HUES64 (cell line): ENCODE results near the gene ZNF556.
"Not testable (repeated sequence)": the region's sequence is repeated elsewhere in the genome, so short reads cannot be mapped to it uniquely, and the experiment has no call there.

ENCODE experiments used
- H3K27ac ChIP-seq: 2 replicates; pipeline ENCODE4 v1.7.0; 2013; ENCODE audit warnings: low read depth, low read length, inconsistent platforms
- H3K27me3 ChIP-seq: 2 replicates; pipeline ENCODE4 v1.6.1; 2013; ENCODE audit warnings: mild to moderate bottlenecking, low read length; ENCODE audit not compliant: insufficient read depth
- H3K36me3 ChIP-seq: 2 replicates; pipeline ENCODE4 v1.6.1; 2013; ENCODE audit warnings: mild to moderate bottlenecking, low read length; ENCODE audit not compliant: insufficient read depth
- H3K4me1 ChIP-seq: 2 replicates; pipeline ENCODE4 v1.6.1; 2013; ENCODE audit warnings: mild to moderate bottlenecking, low read length, moderate library complexity; ENCODE audit not compliant: insufficient read depth
- H3K4me3 ChIP-seq: 2 replicates; pipeline ENCODE4 v1.5.1; 2013; ENCODE audit warnings: mild to moderate bottlenecking, low read length, moderate library complexity
- H3K9ac ChIP-seq: 2 replicates; pipeline ENCODE4 v1.6.1; 2013; ENCODE audit warnings: mild to moderate bottlenecking, low read depth, low read length
- H3K9me3 ChIP-seq: 2 replicates; pipeline ENCODE4 v1.6.1; 2013; ENCODE audit warnings: low read depth, low read length; ENCODE audit not compliant: insufficient read depth
- WGBS: fragments of 150-250, 120-280 bp; methylation state at CpG from one replicate; pipeline ENCODE4 v1.1.7; 2013; ENCODE audit warnings: missing lambda C conversion rate; 5-methylcytosine and 5-hydroxymethylcytosine counted together

Gene ZNF556

DNA sequence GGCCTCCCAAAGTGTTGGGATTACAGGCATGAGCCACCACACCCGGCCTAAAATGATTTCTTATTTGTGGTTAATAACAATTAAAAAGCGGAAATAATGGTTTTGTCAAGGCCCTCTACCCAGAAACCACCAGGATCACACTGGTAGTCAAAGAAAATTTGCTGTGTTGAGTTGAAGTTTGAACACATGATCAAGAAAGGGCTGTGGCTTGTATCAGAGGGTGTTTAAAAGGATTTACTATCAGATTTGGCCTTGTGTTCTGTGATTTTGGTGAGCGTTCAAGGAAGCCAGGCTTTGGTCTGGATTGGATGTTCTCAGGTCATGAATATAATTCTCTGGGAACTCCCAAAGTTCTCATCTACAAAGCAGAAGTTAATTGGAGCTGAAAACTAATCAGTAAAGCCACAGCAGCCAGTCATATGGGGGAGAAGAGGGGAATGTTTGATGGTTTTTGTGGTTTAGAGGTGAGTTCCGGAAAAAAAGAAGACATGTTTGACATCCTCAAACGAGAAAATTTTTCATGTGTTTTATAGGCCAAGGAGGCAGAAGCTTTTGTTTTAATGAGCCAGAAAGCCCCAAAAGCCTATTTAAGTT lies 10.6 kb upstream of the ZNF556 start:
- Histone ChIP-seq H3K9me3 (peaks cover 84% of the 10 kb centered on the region), H3K9ac (no peak overlapping the region), H3K4me1 (no peaks in the 10 kb centered on the region), H3K4me3 (no peak overlapping the region), H3K27ac (no peak overlapping the region), H3K36me3 (peaks cover 34% of the 10 kb centered on the region), H3K27me3 (no peaks in the 10 kb centered on the region)
- 95% methylated on average over 5 of the region's 5 CpGs for WGBS

- Histone ChIP-seq H3K27ac (no peak overlapping the region), H3K4me1 (no peaks in the 10 kb centered on the region), H3K36me3 (peaks cover 11% of the 10 kb centered on the region), H3K27me3 (no peaks in the 10 kb centered on the region), H3K9ac (no peak overlapping the region), H3K9me3 (peaks cover 68% of the 10 kb centered on the region), H3K4me3 (no peak overlapping the region)
- 94% methylated on average over 27 of the region's 27 CpGs for WGBS
These were observed 8.3 kb upstream of the ZNF556 start for GRCh38 chr19:2858864-2859263.

DNA sequence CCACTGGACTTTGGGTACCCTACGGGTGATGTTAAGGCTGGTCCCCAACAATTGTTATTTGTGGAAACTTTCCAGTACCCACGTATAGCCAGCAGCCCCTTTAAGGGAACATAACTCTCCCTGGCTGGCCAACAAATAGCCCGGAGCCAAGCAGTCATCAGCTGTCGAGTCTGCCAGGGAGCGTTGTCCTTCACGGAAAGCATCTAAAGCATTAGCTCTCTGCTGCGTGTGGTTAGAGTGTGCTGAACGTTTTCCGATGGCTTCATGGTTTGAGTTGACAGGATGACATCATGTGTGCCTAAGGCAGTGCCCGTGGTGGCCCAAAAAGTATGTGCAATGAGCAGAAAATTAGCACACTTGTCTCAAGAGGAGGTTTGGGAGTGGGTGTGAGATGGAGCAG lies 3.3 kb upstream of the ZNF556 start:
- Histone ChIP-seq H3K4me3 (no peak overlapping the region), H3K27ac (no peak overlapping the region), H3K9me3 (peaks cover 35% of the 10 kb centered on the region), H3K4me1 (no peaks in the 10 kb centered on the region), H3K9ac (no peak overlapping the region), H3K27me3 (no peaks in the 10 kb centered on the region), H3K36me3 (no peaks in the 10 kb centered on the region)
- 84% methylated on average over 10 of the region's 10 CpGs for WGBS

DNA sequence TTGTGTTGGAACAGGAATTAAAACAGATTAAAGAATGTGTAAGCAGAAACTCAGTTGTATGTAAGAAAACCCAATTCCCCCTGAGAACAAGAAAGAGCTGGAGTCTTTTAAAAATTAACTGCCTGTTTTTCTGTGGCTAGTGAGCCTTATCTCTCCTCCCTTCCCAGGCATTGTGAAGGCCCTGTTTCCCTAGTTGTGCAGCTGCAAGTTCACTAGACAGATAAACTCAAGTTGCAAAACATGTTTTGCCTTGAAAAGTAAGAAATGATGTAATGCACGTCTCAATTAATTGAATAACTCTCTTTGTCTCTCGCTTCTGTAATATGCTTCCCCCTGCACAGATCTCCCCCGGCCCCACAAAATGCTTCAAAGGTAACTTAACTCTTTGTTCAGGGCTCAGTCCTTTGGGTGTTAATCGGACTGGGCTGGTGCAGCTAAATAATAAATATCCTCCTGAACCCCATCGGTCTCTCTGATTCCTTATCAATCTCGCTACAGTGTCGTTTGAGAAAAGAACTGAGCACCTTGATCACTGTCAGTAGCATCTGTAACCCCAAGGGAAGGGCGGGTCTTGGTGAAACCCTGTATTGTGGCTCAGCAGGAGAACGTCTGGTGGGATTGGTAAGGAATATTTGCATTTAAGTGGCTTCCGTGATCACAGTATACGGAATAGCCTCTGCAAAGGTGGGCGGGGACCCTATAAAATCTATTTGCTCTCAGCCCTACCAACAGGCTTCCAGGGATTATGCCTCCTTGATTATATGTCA lies 1.6 kb upstream of the ZNF556 start:
- H3K27me3 ChIP-seq: no peaks in the 10 kb centered on the region
- no peaks in the 10 kb centered on the region for H3K36me3 ChIP-seq
- no peak overlapping the region for H3K9ac ChIP-seq
- no peaks in the 10 kb centered on the region for H3K4me1 ChIP-seq
- no peak overlapping the region for H3K4me3 ChIP-seq
- WGBS: 83% methylated on average over 12 of the region's 12 CpGs
- peaks cover 29% of the 10 kb centered on the region; the same call in 1 of the 2 replicates for H3K9me3 ChIP-seq
- no peak overlapping the region for H3K27ac ChIP-seq

DNA sequence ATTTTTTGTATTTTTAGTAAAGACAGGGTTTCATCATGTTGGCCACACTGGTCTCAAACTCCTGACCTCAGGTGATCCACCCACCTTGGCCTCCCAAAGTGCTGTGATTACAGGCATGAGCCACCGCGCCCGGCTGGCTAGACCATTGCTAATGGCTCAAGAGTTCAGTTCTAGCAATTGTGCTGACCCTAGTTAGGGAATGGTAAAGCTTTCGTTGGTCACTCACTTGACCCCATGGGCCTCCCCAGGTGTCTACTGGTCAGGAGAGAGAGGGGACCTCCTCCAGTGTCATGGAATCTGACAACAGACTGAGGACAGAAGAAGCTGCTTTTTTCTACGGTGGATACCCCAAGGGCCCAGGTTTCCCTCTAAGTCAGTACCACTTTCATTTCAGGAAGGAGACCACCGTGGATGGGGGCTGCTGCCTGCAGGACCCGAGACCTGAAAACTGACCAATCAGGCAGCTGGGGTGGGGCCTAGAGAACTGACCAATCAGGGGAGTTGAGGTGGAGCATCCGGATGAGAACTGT lies 575 bp upstream of the ZNF556 start:
- H3K9ac ChIP-seq: no peak overlapping the region
- WGBS: 80% methylated on average over 8 of the region's 8 CpGs
- no peaks in the 10 kb centered on the region for H3K27me3 ChIP-seq
- H3K4me1 ChIP-seq: no peaks in the 10 kb centered on the region
- peaks cover 32% of the 10 kb centered on the region; the same call in 1 of the 2 replicates for H3K9me3 ChIP-seq
- H3K36me3 ChIP-seq: no peaks in the 10 kb centered on the region
- H3K27ac ChIP-seq: no peak overlapping the region
- no peak overlapping the region for H3K4me3 ChIP-seq

DNA sequence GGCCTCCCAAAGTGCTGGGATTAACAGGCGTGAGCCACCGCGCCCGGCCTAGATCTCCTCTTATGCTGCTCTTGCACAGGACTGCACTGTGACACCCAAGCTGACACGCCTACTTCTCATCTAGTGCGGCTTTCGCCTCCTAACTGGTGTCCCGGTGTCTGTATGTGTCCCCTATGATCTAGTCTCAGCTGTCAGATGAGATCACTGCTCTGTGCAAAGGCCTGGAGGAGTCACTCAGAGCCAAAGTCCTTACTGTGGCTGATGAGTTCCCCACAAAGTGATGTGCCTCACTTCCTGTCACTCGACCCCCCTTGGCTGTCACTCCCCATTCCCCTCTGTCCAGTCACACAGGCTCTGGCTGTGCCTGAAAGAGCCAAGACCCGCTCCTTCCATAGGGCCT lies 2.5 kb downstream of the ZNF556 start:
- Histone ChIP-seq H3K27me3 (no peaks in the 10 kb centered on the region), H3K27ac (no peak overlapping the region), H3K9ac (no peak overlapping the region), H3K4me3 (no peak overlapping the region), H3K4me1 (no peaks in the 10 kb centered on the region), H3K36me3 (no peaks in the 10 kb centered on the region), H3K9me3 (peaks cover 35% of the 10 kb centered on the region)
- 90% methylated on average over 10 of the region's 10 CpGs for WGBS

DNA sequence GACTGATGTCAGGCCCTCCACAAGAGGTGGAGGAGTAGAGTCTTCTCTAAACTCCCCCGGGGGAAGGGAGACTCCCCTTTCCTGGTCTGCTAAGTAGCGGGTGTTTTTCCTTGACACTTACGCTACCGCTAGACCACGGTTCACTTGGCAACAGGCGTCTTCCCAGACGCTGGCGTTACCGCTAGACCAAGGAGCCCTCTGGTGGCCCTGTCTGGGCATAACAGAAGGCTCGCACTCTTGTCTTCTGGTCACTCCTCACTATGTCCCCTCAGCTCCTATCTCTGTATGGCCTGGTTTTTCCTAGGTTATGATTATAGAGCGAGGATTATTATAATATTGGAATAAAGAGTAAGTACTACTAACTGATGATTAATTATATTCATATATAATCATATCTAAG lies 5.0 kb downstream of the ZNF556 start:
- not testable (repeated sequence) for H3K27ac ChIP-seq, H3K36me3 ChIP-seq, H3K27me3 ChIP-seq, H3K4me1 ChIP-seq, H3K9ac ChIP-seq, H3K4me3 ChIP-seq
- peaks cover 46% of the 10 kb centered on the region for H3K9me3 ChIP-seq
- no CpG with 5 or more reads among the region's 11 CpGs for whole genome bisulfite sequencing

DNA sequence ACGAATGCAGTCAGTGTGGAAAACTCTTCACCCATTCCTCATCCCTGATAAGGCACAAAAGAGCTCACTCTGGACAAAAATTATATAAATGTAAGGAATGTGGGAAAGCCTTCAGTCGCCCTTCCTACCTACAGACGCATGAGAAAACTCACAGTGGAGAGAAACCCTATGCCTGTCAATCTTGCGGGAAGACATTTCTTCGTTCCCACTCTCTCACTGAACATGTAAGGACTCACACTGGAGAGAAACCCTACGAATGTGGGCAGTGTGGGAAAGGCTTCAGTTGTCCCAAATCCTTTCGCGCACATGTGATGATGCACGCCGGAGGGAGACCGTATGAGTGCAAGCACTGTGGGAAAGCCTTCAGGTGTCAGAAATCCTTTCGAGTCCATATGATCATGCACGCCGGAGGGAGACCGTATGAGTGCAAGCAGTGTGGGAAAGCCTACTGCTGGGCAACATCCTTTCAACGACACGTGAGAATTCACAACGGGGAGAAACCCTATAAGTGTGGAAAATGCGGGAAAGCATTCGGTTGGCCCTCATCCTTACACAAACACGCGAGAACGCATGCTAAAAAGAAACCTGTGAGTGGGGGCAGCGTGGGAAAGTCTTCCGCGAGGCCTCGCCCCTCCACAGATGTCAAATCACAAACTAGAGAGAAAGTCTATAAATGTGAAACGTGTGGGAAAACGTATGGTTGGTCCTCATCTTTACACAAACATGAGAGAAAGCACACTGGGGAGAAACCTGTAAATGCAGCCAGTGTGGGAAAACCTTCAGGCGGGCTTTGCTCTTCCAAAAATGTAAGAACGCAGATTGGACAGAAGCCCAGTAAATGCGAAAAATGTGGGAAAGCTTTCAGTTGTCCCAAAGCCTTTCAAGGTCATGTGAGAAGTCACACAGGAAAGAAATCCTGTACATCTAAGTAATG lies 10.5 kb downstream of the ZNF556 start:
- Histone ChIP-seq H3K9me3 (peaks cover 62% of the 10 kb centered on the region), H3K27me3 (no peaks in the 10 kb centered on the region), H3K4me1 (no peaks in the 10 kb centered on the region), H3K9ac (no peak overlapping the region), H3K4me3 (no peak overlapping the region), H3K36me3 (no peaks in the 10 kb centered on the region), H3K27ac (no peak overlapping the region)
- 88% methylated on average over 32 of the region's 32 CpGs for WGBS

DNA sequence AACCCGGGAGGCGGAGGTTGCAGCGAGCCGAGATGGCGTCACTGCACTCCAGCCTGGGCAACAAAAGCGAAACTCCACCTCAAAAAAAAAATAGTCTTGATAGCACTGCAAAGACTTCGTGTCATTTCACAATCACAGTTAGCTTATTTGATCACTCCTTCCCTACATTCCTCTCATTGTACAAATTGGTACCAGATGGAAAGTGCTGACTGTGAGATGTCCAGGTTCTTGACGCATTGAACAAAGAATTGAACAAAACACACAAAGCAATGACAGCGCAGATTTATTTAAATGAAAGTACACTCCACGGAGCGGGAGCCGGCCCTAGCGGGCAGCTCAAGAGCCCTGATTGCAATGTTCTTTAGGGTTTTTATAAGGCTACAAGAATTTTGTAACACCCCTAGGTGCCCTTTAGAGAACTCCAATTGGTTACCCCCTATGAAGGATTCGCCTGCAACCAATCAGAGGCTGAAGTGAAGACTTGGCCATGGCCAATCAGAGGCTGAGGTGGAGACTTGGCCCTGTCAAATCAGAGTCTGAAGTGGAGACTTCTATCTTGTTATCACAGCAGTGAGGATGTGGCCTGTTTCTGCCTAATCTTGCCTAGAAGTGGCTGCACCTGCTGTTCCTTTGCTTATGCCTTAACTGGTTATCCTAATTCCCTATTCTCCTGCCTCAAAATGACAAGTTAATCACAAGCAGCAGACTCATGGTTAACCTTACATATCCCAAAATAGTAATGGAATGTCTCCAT lies 16.7 kb downstream of the ZNF556 start:
- WGBS: 91% methylated on average over 14 of the region's 14 CpGs
- H3K9ac ChIP-seq: no peak overlapping the region
- H3K4me3 ChIP-seq: no peak overlapping the region
- no peaks in the 10 kb centered on the region for H3K27me3 ChIP-seq
- peaks cover 24% of the 10 kb centered on the region for H3K9me3 ChIP-seq
- H3K36me3 ChIP-seq: no peaks in the 10 kb centered on the region
- H3K27ac ChIP-seq: no peak overlapping the region
- no peaks in the 10 kb centered on the region for H3K4me1 ChIP-seq

GRCh38 chr19:2885736-2886135 lies 18.6 kb downstream of the ZNF556 start:
- WGBS: 89% methylated on average over 17 of the region's 17 CpGs
- H3K9me3 ChIP-seq: 0 out of 2 replicates have a peak, but pooled peaks cover 10% of the 10 kb centered on the region
- H3K4me3 ChIP-seq: no peak overlapping the region

More at GRCh38 chr19:2885736-2886135, 18.6 kb downstream of the ZNF556 start:
- Histone ChIP-seq H3K27me3 (no peaks in the 10 kb centered on the region), H3K4me1 (no peaks in the 10 kb centered on the region), H3K9ac (no peak overlapping the region), H3K36me3 (no peaks in the 10 kb centered on the region), H3K27ac (no peak overlapping the region)
